MV-4-11 (cell line): ENCODE results near the gene HOXC4.

Experiments used
- DNase-seq: peaks from one replicate; lab custom pipeline; 2025; lab: John Stamatoyannopoulos, UW

HOXC4 gene

DNA sequence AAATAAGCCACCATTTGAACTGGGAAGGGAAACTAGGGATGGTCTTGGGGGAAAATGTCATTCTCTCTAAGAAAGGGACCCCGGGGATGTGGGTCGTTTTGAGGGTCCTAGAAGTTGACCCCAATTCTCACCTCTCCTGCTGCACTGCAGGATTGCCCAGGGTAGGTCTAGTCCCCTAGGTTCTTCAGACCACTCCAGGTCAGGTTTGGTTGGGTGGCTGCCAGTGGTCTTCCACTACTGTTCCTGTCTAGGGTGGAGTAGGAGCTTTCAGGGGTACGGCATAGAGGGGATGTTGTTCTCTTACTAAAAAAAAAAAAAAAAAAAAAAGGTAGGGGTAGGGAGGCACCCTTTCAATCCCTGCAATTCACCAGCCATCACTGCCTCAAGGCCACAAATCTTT, 37.6 kb upstream of the HOXC4 start:
- DNase-seq: no peak

DNA sequence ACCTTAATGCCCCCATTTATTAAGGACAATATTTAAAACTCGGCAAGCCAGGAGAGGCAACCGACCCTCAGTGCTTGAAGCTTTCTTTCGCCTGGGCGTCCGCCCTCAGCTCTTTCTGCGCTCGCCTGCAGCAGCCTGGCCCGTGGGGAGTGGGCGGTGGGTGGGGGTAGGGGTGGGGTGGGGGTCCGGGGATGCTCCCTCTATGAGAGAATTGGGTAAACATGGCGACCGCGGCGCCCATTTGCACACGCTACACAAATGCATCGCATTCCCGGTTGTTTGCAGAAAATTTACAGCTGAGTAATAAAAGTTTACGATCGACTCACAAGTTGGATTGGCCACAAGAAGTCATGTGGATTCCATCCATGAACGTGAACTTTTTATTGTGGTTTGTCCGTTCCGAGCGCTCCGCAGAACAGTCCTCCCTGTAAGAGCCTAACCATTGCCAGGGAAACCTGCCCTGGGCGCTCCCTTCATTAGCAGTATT, 37.1 kb upstream of the HOXC4 start:
- no peak for DNase-seq

DNA sequence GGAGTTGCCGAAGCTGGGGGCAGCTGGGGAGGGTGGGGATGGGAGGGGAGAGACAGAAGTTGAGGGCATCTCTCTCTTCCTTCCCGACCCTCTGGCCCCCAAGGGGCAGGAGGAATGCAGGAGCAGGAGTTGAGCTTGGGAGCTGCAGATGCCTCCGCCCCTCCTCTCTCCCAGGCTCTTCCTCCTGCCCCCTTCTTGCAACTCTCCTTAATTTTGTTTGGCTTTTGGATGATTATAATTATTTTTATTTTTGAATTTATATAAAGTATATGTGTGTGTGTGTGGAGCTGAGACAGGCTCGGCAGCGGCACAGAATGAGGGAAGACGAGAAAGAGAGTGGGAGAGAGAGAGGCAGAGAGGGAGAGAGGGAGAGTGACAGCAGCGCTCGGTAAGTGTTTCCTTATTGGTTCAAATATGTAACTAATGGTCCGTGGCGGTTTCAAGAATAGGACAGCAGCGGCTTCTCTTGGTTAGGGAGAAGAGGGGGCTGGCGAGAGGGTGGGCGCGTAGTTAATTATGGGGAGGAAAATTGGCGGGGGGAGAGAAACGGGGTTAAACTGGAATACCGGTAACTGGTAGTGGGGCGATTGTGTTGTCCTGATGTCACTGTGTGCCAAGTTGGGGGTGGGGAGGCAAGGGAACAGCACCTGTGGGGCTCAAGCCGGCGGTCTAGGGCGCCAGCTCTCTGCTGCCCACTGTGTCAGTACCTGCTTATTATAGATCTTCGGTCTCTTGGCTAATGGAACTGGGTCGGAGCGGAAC, 36.4 kb upstream of the HOXC4 start:
- no peak for DNase-seq

DNA sequence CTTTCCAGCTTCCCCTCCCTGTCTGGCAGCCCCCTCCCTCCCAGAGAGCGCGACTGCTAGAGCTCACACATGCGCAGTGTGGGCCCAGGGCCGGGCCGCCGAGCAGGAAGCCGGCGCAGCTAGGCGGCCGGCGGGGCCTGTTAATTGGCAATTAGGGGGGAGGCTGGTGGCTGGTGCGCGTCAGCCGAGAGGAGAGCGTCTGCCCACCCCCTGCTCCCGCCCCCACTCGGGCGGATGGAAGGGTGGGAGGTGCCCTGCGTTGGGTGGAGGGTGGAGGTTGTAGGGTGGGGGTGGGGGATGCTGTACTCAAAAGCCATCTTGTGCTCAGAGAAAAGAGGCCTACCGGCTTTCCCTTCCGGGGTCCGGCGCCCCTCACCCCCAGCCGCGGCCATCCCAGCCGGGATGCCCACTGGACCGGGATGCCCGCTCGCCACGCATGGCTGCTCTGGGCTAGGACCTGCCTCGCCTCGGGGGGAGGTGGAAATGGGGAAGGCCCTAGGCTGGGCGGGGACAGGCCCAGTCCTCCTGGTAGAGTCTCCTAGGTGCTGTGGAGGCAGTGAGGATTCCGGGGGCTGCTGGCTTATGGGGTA, 35.7 kb upstream of the HOXC4 start:
- peak; percentile 71 for DNase-seq

DNA sequence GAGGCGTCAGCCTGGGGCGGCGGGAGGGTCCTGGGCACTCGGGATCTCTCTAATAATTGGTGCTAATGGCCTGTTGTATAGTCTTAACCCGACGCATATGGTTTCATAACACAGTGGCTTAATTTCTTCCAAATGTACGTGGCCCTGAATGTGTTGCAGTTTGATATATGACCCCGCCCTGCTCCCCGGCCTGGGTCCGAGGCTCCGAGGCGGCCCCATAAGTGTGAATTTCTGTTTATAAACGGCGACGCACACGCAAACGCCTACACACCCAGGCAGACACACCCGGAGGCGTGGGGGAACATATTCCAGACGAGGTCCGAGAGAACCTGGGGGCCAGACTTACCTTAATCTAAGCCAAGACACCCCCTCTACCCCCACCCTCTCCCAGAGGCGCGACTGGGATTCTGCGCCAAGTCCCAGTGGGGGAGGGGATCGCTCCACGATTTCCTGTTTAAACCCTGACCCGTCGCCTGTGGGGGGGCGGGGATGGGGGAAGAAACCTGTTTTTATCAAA, 35.1 kb upstream of the HOXC4 start:
- DNase-seq: no peak

DNA sequence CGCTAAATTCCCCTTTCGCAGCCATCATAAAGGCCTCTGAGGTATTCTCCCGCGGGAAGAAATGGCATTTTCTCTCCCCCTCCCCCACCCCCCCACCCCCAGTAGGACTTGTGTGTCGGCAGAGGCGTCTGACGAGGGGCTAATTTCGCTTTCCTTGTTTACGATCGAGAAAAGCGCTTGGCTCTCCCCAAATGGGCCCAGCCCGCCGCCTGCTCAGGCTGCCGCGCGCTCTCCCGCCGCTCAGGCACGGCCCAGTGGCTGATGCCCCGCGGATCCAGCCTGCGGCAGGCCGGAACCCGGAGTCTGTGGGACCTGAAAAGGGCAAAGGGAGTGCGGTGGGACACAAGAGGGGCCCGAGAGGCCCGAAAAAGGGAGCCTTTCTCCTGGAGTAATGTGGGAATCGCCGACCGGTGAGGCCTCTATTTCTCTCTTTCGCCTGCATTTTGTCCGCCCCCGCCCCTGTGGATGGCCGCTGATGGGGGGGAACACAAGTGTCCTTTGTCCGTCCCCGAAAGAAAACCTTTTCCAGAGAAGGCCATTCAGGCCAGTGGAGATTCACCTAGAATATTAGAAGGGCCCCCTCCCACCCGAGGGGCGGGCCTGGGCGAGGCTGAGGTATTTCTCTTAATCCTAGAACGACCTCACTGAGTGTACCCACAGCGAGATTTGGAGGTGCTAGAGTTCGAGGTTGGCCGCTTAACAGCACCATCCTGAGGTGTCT, 34.4 kb upstream of the HOXC4 start:
- DNase-seq: no peak

DNA sequence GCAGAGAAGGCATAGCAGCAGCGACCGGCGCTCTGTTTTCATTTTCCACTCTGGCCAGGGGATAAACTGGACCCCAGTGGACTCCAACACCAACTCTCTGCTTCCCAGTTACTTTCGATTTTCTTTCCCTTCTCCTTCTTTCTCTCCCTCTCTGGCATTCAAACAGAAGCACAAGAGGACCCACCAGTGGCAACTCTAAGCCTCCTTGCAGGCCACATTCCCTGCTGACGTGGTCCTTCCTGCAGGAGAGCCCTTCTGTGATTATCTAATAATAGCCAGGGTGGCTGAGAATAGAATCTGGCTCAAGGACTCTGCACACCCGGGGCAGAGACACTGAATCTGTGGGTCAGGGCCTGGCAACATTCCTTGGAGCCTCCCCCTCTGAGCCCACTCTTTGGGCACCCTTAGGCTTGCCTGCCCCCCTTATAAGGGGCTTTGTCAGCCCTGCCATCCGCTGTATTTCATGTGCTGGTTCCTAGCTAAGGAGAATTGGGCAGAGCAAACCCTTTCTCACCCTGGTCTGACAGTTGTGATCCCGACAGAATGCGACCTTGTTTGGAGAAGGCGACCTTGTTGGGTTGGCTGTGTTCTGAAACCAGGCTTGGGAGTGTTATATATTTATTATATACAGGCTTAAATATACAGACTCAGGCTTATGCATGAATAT, 33.6 kb upstream of the HOXC4 start:
- DNase-seq: no peak

DNA sequence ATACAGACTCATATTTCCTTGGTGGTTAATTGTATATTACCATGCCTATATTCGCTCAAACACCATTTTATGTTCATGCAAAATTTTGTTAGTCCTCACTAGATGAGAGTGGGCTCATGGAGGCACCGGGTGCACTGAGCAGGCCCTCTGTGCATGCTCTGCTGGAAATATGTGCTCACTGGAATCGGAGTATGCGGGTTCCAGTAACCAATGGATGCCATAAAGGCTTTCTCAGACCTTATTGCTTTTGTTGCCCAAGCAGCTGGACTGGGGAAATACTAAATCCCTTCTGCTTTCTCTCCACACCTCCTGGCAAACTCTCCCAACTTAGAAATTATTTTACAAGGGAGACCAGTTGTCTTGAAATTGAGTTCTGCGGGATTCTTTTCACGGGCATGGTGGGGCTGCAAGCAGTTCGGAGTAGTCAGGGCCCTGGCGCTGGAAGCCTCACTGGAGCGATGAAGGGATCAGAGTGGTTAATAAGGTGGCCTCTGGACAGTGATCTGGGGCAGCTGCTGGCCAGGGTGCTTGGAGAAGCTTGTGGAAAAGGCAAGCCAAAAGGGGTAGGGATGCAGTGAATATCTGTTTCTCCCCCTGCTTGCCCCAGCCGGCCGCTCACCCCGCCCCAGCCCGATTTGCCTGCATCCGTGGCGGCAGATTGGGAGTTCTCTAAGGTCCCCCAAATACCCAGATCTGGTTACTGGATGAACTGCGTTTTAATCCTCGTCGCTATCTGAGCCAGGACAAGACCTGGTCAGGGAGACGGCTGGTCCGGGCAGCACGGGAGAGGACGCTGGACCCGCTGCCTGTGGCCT, 32.8 kb upstream of the HOXC4 start:
- DNase-seq: no peak

DNA sequence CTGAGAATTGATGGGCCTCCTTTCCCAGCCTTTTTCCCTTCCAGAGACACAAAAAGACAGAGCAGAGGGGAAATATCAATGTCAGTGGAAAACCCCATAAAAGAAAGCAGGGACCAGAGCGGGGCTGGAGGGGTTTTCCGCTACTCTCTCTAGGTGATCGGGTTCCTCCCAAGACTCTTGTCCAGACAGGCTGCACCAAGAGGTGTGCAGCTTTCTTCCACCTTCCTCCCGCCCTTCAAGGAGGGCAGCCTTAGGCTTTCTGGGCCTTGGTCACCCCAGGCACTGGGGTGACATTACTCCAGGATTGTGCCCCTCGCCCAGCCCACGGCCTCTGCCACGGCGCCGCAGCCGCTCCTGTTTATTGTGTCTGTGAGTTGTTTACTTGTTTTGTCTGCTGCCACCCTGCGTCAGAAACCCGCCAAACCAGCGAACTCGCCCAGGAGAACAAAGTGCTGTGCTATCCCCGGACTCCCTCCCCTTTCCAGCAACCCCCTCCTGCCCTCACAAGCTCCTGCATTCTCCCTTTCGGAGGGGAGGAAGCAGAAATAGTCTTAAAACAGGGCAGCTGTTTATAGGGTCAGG, 32.1 kb upstream of the HOXC4 start:
- DNase-seq: no peak

DNA sequence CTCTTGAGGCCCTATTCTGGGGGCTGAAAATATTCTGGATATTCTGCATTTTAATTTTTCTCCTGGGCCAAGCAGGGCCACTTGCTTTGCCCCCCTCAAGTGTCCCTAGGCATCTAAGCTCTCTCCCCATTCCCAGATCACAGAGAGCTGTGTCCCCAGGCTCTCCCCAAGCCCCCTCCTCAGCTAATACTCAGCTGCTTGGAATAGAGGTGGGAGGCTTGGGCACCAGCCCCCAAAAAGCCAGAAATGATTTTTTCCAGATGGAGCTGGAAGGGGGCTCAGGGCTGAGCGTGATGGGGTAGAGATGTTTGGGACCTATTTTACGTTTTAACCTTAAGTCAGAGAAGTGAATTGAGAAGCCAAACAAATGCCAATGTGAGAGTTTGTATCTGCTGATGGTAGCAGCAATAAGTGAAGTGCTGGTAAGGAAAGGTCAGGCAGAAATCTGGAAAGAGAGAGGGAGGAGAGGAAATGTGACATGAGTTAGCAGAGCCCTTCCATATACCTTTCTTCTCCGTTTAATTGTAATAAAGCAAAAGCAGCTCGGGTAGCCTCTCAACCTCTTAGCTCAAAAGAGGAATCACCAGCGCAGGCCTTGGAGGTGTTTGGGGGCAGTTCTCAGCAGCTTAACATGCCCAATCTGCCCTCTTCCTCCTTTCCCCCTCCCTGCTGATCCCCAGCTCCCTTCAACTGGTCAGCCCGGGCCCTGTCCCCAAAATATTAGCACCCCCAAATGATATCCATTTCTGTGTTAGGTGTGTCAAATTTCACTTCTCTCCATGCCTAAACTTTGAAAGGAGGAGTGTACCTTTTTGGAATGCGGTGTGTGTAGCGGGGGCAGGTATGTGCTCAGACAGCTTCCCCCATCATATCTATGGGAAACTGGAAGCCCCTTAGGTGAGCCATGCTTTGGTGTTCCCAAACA, 30.4 kb upstream of the HOXC4 start:
- no peak for DNase-seq

DNA sequence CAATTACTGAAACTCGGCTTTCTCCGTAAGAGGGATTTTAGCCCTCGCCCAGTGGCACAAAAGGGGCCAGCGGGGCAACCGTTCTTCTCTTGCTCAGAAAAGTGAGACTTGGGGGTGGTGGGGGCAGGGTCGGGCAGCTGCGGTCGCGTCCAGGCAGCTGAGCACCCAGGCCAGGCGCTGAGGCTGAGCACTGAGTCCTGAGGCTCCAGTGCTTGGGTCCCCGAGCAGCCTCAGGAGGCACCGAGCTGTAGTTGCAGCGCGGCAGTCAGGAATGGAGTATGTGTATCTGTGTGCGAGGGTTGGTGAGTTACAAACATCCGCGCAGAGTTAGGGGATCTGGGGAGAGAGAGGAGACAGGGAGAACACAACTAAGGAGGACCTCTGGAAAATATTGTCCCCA, 29.5 kb upstream of the HOXC4 start:
- no peak for DNase-seq

DNA sequence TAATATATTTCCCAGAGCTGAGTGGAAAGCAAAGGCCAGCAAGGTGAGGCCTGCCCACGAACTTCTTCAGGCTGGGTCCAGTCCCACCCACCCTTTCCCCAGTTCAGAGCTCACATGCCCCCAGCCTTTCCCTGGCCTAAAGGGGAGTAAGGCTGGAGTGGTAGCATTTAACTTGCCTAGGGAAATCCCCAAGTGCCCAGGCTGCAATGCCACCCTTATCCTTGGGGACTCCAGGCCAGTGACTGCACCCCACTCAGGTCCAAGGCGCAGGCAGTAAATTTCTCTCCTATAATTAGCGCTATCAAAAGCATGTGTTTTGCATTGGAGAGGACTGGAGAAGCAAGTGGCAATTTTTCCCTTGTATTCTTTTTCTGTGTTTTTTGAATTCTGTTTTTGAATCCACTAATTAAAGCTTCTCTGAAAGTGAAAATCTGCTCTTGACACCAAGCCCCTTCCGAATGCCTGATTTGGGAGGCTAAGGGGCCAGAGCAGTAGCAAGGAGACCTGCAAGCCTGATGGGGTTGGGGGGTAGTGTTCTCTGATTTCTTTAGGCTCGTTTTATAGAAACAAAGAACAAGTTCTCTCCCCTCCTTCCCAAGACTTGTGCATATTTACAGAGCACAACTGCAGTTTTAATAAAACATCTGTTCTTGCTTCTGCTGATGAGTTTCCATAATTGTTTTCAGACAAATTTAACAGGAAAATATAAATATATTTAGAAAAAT, 28.9 kb upstream of the HOXC4 start:
- DNase-seq: no peak

DNA sequence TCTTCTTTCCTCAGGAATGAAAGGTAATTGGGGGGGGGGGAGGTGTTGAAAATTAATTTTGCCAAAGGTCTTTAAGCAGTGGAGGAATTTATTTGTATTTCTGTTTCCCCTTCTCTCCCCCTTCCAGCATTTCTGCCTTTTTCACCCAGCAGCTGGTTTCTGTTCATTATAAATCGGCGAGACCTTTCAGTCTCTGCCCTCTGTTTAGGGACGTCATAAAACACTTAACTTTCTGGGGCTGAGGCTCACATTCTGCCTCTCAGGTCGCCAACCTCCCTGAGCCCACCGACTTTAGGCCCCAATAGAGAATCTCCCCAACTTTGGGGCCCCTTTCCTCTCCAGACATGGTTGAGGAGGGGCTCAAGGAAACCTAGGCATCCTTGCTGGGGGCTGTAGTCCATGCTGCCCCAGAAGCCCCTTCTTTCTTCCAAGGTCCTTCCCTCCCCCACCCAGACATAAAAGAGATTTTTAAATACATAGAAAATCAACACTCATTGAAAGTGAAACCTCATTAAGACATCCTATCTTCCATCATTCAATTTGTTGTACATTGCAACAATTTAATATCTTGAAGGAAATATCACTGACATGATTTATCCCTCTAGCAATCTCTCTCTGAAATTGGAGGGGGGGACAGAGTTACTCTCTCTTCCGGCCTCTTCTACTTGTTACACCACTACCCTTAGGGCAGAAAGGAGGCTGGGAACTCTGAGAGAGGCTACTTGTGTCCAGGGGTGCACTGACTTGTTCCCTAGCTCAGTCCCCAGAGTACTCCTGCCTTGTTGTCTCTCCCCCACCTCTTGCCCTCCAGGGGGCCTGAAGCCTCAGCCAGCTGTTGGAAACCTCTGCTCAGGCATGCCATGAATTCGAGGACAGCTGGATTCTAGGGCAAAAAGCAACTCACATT, 27.9 kb upstream of the HOXC4 start:
- no peak for DNase-seq

DNA sequence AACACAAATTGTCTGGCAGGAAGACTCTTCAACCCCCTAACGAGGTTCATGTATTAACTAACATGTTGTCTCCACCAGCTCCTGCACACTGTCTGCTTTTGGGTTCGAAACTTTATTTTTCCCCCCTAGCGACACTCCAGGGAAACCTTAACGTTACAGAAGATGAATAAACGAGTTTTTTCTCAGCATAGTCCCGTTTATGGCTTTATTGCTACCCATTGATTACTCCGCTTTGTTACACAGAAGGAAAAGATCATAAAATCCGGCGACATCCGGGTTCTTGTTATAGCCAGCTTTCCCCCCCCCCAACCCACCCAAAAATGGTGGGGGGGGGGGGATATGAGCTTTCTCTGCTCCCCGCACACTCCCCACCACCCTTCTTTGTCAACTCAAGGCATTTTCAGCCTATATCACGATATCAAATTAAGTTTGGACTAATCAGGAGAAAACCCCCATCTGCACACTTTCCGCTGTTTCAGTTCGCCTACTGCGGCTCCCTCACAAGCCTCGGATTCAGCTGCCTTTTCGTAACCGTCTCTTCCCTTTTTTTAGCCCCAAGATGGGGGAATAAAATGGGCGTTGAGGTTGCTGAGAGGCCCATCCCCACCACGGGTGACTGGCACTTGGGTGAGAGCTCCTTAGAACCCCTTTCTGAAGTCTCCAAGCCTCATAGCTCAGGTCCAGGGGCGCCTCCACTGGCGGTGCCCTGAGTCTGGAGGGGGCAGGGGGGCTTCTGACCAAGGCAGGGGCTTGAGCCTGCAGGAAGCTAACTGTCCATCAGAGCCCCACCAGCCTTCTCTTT, 26.8 kb upstream of the HOXC4 start:
- DNase-seq: peak; percentile 51

DNA sequence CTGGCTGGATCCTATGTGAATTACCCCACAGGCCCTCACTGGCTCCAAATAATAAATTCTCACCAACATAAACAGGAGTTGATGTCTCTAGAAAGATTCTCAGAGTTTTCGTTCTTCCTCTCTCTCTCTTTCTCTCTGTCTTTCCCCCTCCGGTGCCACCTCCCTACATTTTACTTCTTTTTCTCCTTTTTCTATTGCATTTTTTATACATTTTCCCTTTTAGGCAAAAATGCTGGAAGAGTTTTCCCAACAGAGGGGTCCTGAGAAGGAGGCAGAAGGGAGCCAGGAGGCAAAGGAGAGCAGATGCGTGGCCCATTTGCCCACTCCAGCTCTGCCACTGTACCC, 26.2 kb upstream of the HOXC4 start:
- DNase-seq: no peak

DNA sequence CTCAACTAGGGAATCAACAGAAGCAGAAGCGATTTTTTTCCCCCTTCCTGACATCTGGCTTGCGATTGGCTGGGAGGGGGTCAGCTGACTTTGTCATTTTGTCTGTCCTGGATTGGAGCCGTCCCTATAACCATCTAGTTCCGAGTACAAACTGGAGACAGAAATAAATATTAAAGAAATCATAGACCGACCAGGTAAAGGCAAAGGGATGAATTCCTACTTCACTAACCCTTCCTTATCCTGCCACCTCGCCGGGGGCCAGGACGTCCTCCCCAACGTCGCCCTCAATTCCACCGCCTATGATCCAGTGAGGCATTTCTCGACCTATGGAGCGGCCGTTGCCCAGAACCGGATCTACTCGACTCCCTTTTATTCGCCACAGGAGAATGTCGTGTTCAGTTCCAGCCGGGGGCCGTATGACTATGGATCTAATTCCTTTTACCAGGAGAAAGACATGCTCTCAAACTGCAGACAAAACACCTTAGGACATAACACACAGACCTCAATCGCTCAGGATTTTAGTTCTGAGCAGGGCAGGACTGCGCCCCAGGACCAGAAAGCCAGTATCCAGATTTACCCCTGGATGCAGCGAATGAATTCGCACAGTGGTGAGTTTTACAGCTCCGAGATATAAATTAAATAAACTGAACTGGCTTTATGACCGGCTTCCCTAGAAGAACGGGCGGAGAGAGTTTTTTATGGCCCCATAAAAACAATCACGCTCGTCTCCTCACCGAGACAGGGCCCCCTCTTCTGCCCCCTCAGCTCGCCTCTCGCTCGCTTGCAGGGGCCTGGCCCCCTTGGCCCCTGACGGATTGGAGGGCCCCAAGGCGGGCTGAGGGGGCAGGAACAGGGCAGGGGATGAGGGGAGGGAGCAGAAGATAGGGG, 25.1 kb upstream of the HOXC4 start, which contains the start of gene HOXC6:
HOXC6 (plus strand) TSS at position 127 of the 888 bp plus-strand sequence; CDS start at position 209, 82 bp downstream.
- peak; percentile 77 for DNase-seq
